Stimulated activated naive CD8-positive, alpha-beta T cell treated with anti-CD3 and anti-CD28 coated beads, Interleukin-15, Interleukin-2, amounts not matched to agents 100 ng/mL and 50 ng/mL, for 24 hours (primary cell): ENCODE results near the gene GADL1.
A peak's percentile ranks its signal among the peaks of the same experiment; 100 is the strongest.

Source experiments
- H3K27ac Mint-ChIP-seq: one replicate; pipeline ENCODE4 v1.8.0; 2021; ENCODE audit warnings: mild to moderate bottlenecking, mixed read lengths
- H3K27me3 Mint-ChIP-seq: one replicate; pipeline ENCODE4 v1.8.0; 2021; ENCODE audit warnings: mixed read lengths
- H3K36me3 Mint-ChIP-seq: one replicate; pipeline ENCODE4 v1.8.0; 2021; ENCODE audit warnings: low read depth, mixed read lengths
- H3K4me1 Mint-ChIP-seq: one replicate; pipeline ENCODE4 v1.8.0; 2021; ENCODE audit warnings: low read depth, mixed read lengths
- H3K4me3 Mint-ChIP-seq: one replicate; pipeline ENCODE4 v1.8.0; 2021; ENCODE audit warnings: mild to moderate bottlenecking, mixed read lengths
- H3K9me3 Mint-ChIP-seq: one replicate; pipeline ENCODE4 v1.8.0; 2021; ENCODE audit warnings: mixed read lengths

The GADL1 gene

GRCh38 chr3:30698549-30698948 lies 195.9 kb downstream of the GADL1 start:
- Mint-ChIP-seq H3K9me3 (no peaks in the 10 kb centered on the region), H3K4me1 (peaks cover 31% of the 10 kb centered on the region), H3K36me3 (peaks cover 70% of the 10 kb centered on the region), H3K27me3 (no peaks in the 10 kb centered on the region), H3K4me3 (no peak overlapping the region), H3K27ac (no peak overlapping the region)

DNA sequence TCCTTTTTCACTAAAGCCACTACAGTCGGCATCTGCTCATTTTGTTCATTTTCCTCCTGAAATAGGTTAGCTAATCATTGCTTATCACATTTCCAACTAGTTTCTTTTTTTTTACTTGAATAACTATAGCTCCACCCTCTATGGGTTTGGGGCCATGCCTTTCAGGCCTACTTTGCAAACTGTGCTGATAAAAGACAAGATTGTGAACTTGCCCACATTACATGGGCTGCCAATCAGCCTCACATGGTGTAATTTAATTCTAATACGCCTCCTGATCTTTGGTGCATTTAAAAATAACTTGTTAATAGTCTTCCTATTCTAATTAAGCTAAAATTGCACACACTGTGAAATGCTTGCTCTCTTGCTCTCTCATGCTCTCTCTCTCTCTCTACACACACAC lies 197.6 kb downstream of the GADL1 start:
- peaks cover 80% of the 10 kb centered on the region for H3K36me3 Mint-ChIP-seq
- H3K4me1 Mint-ChIP-seq, result peaks cover 47% of the 10 kb centered on the region
- no peaks in the 10 kb centered on the region for H3K27me3 Mint-ChIP-seq
- H3K4me3 Mint-ChIP-seq, result no peak overlapping the region
- H3K9me3 Mint-ChIP-seq, result no peaks in the 10 kb centered on the region
- no peak overlapping the region for H3K27ac Mint-ChIP-seq

- Mint-ChIP-seq H3K27me3 (no peaks in the 10 kb centered on the region), H3K4me3 (no peak overlapping the region), H3K36me3 (peaks cover 77% of the 10 kb centered on the region), H3K9me3 (no peaks in the 10 kb centered on the region), H3K4me1 (peaks cover 49% of the 10 kb centered on the region), H3K27ac (peak overlapping the region; percentile 21)
These were observed 198.1 kb downstream of the GADL1 start for GRCh38 chr3:30696403-30696819.

DNA sequence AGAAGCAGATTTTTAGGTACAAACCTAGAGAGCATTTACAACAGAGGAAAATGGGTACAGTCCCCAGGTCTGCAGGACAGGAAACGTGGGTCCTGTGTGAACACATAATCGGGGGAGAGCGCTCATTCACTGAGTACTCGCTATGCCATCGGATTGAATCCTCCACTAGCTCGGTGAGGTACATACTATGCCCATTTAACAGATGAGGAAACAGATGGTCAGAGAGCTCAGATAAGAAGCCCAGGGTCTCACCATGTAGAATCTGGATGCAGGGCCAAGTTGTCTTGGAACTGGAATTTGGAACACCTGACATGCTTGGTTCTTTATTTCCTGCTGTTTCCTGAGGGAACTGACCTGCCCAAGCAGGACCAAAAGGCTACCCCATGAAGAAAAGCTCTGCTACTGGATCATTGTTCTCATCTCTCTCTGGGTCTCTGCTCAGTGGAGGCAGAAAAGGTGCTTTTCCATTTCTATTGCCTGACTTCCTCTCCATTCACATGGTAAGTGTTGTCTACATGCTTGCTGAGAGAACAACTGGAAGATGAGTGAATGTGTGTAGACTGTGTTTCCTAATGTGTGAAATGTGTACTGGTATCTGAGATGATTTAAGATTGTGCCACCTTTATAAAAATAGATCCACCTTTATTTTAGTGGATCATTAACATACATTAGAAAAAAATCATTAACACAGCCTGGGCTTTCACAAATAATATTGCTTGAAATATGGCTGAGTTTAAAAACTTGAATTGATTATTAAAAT lies 199.0 kb downstream of the GADL1 start:
- Mint-ChIP-seq H3K27me3 (no peaks in the 10 kb centered on the region), H3K4me3 (no peak overlapping the region), H3K36me3 (peaks cover 78% of the 10 kb centered on the region), H3K4me1 (peaks cover 59% of the 10 kb centered on the region), H3K9me3 (no peaks in the 10 kb centered on the region), H3K27ac (peak overlapping the region; percentile 50)

- H3K27me3 Mint-ChIP-seq, result no peaks in the 10 kb centered on the region
- H3K9me3 Mint-ChIP-seq, result no peaks in the 10 kb centered on the region
- no peak overlapping the region for H3K4me3 Mint-ChIP-seq
- peaks cover 67% of the 10 kb centered on the region for H3K4me1 Mint-ChIP-seq
- peaks cover 86% of the 10 kb centered on the region for H3K36me3 Mint-ChIP-seq
- peak overlapping the region; percentile 42 for H3K27ac Mint-ChIP-seq
These were observed 199.8 kb downstream of the GADL1 start for GRCh38 chr3:30694668-30695067.

DNA sequence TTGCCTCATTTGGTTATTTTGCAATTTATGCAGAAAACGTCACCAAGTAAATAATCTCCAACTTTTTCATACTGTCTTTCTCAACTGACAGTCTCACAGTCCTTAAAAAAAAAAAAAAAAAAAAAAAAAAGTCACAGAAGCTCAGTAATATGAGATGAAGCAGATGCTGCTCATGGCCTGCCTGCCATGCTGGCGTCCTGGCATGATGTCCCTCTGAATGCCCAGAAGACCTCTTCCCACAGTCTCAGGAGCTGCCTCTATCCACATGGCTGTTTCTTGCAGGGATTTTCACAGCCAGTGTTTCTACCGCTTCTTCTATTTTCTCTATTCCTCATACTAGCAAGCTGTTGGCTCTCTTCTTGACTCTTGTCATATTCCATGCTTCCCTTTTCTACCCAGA lies 200.3 kb downstream of the GADL1 start:
- Mint-ChIP-seq H3K4me1 (peaks cover 72% of the 10 kb centered on the region), H3K27me3 (no peaks in the 10 kb centered on the region), H3K4me3 (no peak overlapping the region), H3K27ac (peak overlapping the region; percentile 42), H3K36me3 (peaks cover 86% of the 10 kb centered on the region), H3K9me3 (no peaks in the 10 kb centered on the region)

- H3K4me3 Mint-ChIP-seq, result no peak overlapping the region
- no peaks in the 10 kb centered on the region for H3K9me3 Mint-ChIP-seq
- H3K27me3 Mint-ChIP-seq, result no peaks in the 10 kb centered on the region
- H3K4me1 Mint-ChIP-seq, result peaks cover 78% of the 10 kb centered on the region
- H3K27ac Mint-ChIP-seq, result peak overlapping the region; percentile 62
- H3K36me3 Mint-ChIP-seq, result peaks cover 87% of the 10 kb centered on the region
These were observed 200.9 kb downstream of the GADL1 start for GRCh38 chr3:30693470-30694120.

DNA sequence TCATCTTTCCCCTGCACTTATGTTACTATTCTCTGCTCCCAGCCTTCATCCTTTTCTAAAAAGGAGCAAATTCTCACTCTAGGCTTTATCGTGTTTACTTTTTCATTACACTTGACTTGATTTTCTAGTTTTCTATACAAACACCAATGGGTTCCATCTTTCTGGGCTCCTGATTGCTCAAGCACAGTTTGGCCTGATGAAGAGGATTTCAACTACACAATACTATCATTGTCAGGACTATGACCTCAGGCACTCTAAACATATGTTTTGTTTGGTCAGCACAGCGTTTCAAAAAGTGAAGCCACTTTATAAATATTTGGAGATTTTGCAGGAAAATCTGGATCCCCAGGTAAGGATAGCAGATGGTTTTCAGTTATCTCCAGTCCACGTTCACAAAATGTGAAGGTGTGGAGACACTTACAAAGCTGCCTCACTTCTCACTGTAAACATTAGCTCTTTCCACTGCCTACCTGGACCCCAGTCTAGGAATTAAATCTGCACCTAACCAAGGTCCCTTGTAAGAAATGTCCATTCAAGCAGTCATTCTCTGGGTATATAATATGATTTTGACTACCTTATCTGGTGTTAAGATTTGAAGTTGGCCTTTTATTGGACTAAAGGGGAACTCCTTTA lies 201.8 kb downstream of the GADL1 start:
- H3K27me3 Mint-ChIP-seq, result no peaks in the 10 kb centered on the region
- peaks cover 88% of the 10 kb centered on the region for H3K36me3 Mint-ChIP-seq
- no peak overlapping the region for H3K4me3 Mint-ChIP-seq
- peaks cover 87% of the 10 kb centered on the region for H3K4me1 Mint-ChIP-seq
- peak overlapping the region; percentile 62 for H3K27ac Mint-ChIP-seq
- no peaks in the 10 kb centered on the region for H3K9me3 Mint-ChIP-seq

DNA sequence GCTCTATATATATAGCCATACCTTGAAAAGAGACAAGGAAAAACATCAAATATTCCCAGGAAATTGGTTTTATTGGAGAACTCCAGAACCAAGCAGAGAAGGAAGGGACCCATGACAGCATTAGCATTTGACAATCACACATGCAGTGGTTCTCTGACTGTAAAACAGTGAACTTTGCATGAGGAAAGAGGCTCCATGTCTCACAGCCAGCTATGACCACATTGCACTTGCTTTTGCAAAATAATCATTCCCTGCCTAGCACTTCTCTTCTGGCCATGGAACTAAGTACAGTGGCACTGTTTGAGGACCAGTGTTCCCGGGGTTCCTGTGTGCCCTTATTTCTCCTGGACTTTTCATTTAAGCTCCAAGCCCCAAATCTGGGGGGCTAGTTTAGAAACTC lies 202.5 kb downstream of the GADL1 start:
- H3K4me1 Mint-ChIP-seq, result peaks cover 88% of the 10 kb centered on the region
- H3K36me3 Mint-ChIP-seq, result peaks cover 90% of the 10 kb centered on the region
- peak overlapping the region; percentile 51 for H3K27ac Mint-ChIP-seq
- H3K27me3 Mint-ChIP-seq, result no peaks in the 10 kb centered on the region
- no peak overlapping the region for H3K4me3 Mint-ChIP-seq
- H3K9me3 Mint-ChIP-seq, result no peaks in the 10 kb centered on the region

DNA sequence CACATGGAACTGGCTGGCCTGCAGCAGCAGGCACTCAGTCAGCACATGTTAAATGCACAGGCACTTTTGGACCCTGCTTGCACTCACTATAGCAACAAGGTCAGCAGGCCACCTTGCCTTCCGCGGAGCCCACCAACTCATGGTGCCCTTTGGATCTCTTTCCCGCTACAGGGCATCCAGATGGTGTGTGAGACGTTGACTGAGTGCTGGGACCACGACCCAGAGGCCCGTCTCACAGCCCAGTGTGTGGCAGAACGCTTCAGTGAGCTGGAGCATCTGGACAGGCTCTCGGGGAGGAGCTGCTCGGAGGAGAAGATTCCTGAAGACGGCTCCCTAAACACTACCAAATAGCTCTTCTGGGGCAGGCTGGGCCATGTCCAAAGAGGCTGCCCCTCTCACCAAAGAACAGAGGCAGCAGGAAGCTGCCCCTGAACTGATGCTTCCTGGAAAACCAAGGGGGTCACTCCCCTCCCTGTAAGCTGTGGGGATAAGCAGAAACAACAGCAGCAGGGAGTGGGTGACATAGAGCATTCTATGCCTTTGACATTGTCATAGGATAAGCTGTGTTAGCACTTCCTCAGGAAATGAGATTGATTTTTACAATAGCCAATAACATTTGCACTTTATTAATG lies 203.1 kb downstream of the GADL1 start:
- Mint-ChIP-seq H3K4me1 (peaks cover 89% of the 10 kb centered on the region), H3K27ac (peak overlapping the region; percentile 95), H3K27me3 (no peaks in the 10 kb centered on the region), H3K4me3 (no peak overlapping the region), H3K9me3 (no peaks in the 10 kb centered on the region), H3K36me3 (peaks cover 89% of the 10 kb centered on the region)

DNA sequence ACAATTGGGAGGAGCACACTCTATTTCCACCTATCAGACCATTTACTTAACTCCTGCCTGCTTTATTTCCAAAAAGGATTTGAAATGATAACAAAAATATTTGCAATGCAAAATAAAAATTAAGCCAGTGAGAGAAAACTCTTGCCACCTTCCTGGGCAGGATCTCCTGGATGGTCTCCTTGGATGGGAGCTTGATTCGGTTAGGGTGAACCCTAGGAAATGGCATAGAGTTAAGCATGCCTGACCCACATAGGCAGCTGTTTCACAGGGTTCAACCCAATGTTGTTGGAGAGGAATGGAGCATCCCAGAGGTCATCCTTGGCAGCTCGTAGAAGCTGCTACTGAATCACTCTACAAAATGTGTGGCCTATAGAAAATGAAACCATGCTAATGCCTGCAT lies 204.3 kb downstream of the GADL1 start:
- H3K4me1 Mint-ChIP-seq, result peaks cover 93% of the 10 kb centered on the region
- H3K9me3 Mint-ChIP-seq, result no peaks in the 10 kb centered on the region
- H3K4me3 Mint-ChIP-seq, result peak overlapping the region; percentile 33
- H3K27ac Mint-ChIP-seq, result peak overlapping the region; percentile 95
- H3K27me3 Mint-ChIP-seq, result no peaks in the 10 kb centered on the region
- H3K36me3 Mint-ChIP-seq, result peaks cover 89% of the 10 kb centered on the region

- Mint-ChIP-seq H3K27me3 (no peaks in the 10 kb centered on the region), H3K27ac (peak overlapping the region; percentile 95), H3K9me3 (peaks cover under 1% of the 10 kb centered on the region), H3K36me3 (peaks cover 89% of the 10 kb centered on the region), H3K4me1 (peaks cover 95% of the 10 kb centered on the region), H3K4me3 (peak overlapping the region; percentile 58)
These were observed 205.5 kb downstream of the GADL1 start for GRCh38 chr3:30688776-30689641.

GRCh38 chr3:30687930-30688570 lies 206.4 kb downstream of the GADL1 start:
- no peaks in the 10 kb centered on the region for H3K27me3 Mint-ChIP-seq
- H3K36me3 Mint-ChIP-seq, result peaks cover 90% of the 10 kb centered on the region
- peak overlapping the region; percentile 69 for H3K27ac Mint-ChIP-seq
- no peak overlapping the region for H3K4me3 Mint-ChIP-seq
- H3K4me1 Mint-ChIP-seq, result peaks cover 97% of the 10 kb centered on the region
- H3K9me3 Mint-ChIP-seq, result peaks cover 3% of the 10 kb centered on the region

DNA sequence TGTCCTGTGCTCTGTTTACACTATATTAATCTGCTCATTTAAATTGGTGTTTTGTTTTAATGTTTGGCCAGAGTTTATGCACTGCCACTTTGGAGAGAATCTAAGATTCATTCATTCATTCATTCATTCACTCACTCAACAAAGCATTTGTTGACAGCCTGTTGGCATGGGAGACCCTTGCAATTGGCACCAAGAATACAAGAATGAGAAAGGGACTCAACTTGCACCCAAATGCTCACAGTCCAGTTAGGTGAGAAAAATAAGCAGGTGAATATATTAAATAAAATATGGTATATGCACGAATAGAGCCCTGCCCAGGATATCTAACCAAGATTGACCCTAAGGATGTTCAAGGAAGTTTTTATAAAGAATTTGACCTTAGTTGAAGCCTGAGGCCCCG lies 207.7 kb downstream of the GADL1 start:
- peak overlapping the region; percentile 79 for H3K27ac Mint-ChIP-seq
- H3K36me3 Mint-ChIP-seq, result peaks cover 90% of the 10 kb centered on the region
- H3K9me3 Mint-ChIP-seq, result peaks cover 3% of the 10 kb centered on the region
- peaks cover 99% of the 10 kb centered on the region for H3K4me1 Mint-ChIP-seq
- no peak overlapping the region for H3K4me3 Mint-ChIP-seq
- H3K27me3 Mint-ChIP-seq, result no peaks in the 10 kb centered on the region
